ENCODE data around the gene TRIM66.

DNA sequence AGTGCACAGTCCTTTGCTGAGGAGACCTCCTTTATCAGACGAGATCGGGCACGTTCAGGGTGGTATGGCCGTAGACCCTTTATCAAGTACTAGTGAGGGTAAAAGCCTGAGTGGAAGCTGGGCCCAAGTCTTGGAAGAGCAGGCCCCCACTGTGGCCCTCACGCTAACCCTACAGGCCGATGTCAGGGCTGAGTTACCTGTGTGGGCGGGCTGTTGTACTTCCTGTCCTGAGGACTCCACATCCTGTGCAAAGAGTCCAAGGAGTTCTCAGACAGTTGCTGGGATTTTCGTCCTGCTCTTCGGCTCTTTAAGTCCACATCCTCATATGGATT is 35.0 kb upstream of the TRIM66 start:
- TF ChIP-seq HDAC2 (IDR thresholded peaks at IDR 0.05; ENCODE audit: borderline replicate concordance in 1 of 2, low read depth in 2 of 2, low read length in 2 of 2) (no peak), POLR2AphosphoS5 (IDR thresholded peaks at IDR 0.05; ENCODE audit: low read depth, low read length) (no peak), EZH2 (IDR thresholded peaks at IDR 0.05; ENCODE audit: low read depth, low read length, severe bottlenecking) (no peak), CBX8 (IDR thresholded peaks at IDR 0.05; ENCODE audit: borderline replicate concordance, low read depth, low read length) (no peak), CHD1 (IDR thresholded peaks at IDR 0.05; ENCODE audit: low read depth, low read length) (no peak), RBBP5 (IDR thresholded peaks at IDR 0.05; ENCODE audit: borderline replicate concordance, low read depth, low read length) (no peak), GABPA (IDR thresholded peaks at IDR 0.05; ENCODE audit: borderline replicate concordance, insufficient read depth, low read length) (no peak), RNF2 (IDR thresholded peaks at IDR 0.05; ENCODE audit: borderline replicate concordance, low read depth, low read length, missing control alignments, poor library complexity, severe bottlenecking) (no peak), NRF1 (IDR thresholded peaks at IDR 0.05; ENCODE audit: low read depth, low read length) (no peak), POLR2A (IDR thresholded peaks at IDR 0.05; ENCODE audit: control extremely low read depth in 1 of 2, low read depth in 2 of 2, low read length in 2 of 2) (no peak), CREB1 (IDR thresholded peaks at IDR 0.05) (no peak)
- TF ChIP-seq, protein P1, sequence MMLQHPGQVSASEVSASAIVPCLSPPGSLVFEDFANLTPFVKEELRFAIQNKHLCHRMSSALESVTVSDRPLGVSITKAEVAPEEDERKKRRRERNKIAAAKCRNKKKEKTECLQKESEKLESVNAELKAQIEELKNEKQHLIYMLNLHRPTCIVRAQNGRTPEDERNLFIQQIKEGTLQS (IDR thresholded peaks at IDR 0.05; ENCODE audit: insufficient read depth, low read depth, low read length), result no peak
- TF ChIP-seq, protein P2, sequence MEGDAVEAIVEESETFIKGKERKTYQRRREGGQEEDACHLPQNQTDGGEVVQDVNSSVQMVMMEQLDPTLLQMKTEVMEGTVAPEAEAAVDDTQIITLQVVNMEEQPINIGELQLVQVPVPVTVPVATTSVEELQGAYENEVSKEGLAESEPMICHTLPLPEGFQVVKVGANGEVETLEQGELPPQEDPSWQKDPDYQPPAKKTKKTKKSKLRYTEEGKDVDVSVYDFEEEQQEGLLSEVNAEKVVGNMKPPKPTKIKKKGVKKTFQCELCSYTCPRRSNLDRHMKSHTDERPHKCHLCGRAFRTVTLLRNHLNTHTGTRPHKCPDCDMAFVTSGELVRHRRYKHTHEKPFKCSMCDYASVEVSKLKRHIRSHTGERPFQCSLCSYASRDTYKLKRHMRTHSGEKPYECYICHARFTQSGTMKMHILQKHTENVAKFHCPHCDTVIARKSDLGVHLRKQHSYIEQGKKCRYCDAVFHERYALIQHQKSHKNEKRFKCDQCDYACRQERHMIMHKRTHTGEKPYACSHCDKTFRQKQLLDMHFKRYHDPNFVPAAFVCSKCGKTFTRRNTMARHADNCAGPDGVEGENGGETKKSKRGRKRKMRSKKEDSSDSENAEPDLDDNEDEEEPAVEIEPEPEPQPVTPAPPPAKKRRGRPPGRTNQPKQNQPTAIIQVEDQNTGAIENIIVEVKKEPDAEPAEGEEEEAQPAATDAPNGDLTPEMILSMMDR (IDR thresholded peaks at IDR 0.05; ENCODE audit: control extremely low read depth in 1 of 3, insufficient read depth in 1 of 3, low read depth in 1 of 3, low read length in 3 of 3), result no peak
